Bronchial smooth muscle cell (primary cell): Measurements from ENCODE around the gene MAML1. TPM values are rescaled to one million over a fixed set of nuclear protein-coding genes. Genes with fewer than 3 reads are reported as not detected.

Experiments used
- total RNA-seq: library from RNA; depleted of rRNA; stranded (reverse); fragments of >200 nt; gene quantifications from 2 replicates; pipeline ENCODE4 v1.2.1, GENCODE V29; 2014

MAML1 gene, protein sequence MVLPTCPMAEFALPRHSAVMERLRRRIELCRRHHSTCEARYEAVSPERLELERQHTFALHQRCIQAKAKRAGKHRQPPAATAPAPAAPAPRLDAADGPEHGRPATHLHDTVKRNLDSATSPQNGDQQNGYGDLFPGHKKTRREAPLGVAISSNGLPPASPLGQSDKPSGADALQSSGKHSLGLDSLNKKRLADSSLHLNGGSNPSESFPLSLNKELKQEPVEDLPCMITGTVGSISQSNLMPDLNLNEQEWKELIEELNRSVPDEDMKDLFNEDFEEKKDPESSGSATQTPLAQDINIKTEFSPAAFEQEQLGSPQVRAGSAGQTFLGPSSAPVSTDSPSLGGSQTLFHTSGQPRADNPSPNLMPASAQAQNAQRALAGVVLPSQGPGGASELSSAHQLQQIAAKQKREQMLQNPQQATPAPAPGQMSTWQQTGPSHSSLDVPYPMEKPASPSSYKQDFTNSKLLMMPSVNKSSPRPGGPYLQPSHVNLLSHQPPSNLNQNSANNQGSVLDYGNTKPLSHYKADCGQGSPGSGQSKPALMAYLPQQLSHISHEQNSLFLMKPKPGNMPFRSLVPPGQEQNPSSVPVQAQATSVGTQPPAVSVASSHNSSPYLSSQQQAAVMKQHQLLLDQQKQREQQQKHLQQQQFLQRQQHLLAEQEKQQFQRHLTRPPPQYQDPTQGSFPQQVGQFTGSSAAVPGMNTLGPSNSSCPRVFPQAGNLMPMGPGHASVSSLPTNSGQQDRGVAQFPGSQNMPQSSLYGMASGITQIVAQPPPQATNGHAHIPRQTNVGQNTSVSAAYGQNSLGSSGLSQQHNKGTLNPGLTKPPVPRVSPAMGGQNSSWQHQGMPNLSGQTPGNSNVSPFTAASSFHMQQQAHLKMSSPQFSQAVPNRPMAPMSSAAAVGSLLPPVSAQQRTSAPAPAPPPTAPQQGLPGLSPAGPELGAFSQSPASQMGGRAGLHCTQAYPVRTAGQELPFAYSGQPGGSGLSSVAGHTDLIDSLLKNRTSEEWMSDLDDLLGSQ
- total RNA-seq, result 3.0 and 3.6 TPM in 2 replicates

GRCh38 chr5:179732412-179732917, at the start of gene MAML1:
Gene MAML1, plus strand, starts transcription at chr5:179732822. Its CDS starts 291 bp downstream, at chr5:179733113.

GRCh38 chr5:179698935-179699615, 33.5 kb upstream of the MAML1 start, which contains the start of gene CANX:
Gene CANX, plus strand, starts transcription at chr5:179698967. Its CDS starts 6,715 bp downstream, at chr5:179705682.

DNA sequence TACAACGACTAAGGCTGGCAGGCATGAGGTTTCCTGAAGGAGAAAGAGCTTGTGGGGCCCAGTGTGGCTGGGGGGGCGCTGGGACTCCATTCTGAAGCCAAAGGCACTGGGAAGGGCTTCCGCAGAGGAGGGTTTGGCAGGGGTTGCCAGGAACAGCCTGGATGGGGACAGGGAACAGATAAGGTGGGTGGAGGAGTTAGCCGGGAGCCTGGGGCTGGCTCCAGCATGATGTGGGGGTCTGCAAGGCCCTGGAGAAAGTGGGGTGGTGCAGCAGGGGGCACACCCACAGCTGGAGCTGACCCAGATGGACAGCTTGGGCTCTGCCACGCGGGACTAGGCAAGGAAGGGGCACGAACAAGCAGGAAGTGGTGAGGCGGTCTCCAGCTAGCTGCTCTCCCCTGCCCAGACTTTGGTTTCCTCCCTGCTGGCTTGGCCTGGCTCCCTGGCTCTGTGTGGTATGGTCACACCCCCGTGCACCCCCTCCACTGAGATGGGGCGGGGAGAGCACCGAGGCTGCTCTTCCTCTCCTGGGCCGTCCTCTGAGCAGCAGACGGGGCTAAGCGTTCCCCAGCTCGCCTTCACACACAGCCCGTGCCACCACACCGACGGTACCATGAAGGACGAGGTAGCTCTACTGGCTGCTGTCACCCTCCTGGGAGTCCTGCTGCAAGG, 61.0 kb downstream of the MAML1 start, which contains the start of gene LTC4S:
TSS of gene LTC4S (plus strand) at position 519 of the 672 bp plus-strand sequence. CDS start at position 614, 95 bp downstream.

DNA sequence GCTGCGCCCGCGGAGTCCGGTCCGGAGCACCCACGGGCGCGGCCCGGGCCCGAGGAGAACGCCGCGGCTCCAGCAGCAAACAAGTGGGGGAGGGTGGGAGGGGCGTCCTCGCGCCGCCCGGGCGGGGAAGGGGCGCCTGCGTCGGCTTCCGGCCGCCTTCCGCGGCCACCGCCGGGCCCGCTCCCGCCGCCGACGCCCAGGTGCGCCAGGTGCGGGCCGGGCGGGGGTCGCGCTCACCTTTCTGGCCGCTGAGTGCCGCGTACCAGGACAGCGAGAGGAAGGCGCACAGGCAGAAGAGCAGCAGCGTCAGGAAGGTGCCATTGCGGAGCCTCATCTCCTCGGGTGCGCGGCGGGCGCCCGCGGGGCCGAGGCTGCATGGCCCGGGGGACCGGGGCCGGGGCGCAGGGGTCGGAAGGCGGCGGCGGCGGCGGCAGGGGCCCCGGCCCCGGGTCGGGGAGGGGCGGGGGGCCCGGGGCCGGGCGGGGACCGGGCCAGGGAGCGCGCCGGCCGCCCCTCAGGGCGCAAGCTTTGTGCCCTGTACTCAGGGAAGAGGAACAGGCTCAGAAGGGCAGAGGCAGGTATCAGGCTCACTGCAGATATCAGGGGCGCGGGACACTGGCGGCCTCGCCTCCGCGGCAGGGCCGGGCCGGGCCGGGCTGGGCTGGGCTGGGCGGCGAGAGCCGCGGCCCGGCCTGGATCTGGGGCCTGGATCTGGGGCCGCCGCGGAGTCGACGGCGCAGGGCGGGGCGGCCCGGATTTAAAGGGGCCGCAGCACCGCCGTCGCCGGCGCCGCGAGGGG, 73.8 kb downstream of the MAML1 start, which contains the start of gene MGAT4B:
TSS of gene MGAT4B (minus strand) at position 617 of the 799 bp plus-strand sequence. CDS start at position 334, 283 bp downstream.

GRCh38 chr5:179820483-179821297, 88.1 kb downstream of the MAML1 start, which contains the start of gene SQSTM1:
Gene SQSTM1, plus strand, starts transcription at chr5:179820905. Its CDS starts 32 bp downstream, at chr5:179820937.

Other genes starting within 250 kb of the MAML1 start
- 56.7 and 63.9 TPM in 2 replicates for gene RUFY1, start 182.3 kb upstream of the MAML1 start, total RNA-seq
- 625 and 786 TPM in 2 replicates for gene HNRNPH1, start 109.2 kb upstream of the MAML1 start, total RNA-seq
- gene CBY3, start 51.8 kb upstream of the MAML1 start, total RNA-seq, result 0.16 TPM in 1 of 2 replicates, not detected in the other
- gene CANX, start 33.9 kb upstream of the MAML1 start, total RNA-seq, result 543 and 604 TPM in 2 replicates
- gene LTC4S, start 61.2 kb downstream of the MAML1 start, total RNA-seq, result 0.94 and 1.3 TPM in 2 replicates
- gene MGAT4B, start 74.0 kb downstream of the MAML1 start, total RNA-seq, result 101 and 137 TPM in 2 replicates
- gene SQSTM1, start 88.1 kb downstream of the MAML1 start, total RNA-seq, result 1,109 and 1,170 TPM in 2 replicates
- 15.3 and 28.9 TPM in 2 replicates for gene MRNIP, start 126.0 kb downstream of the MAML1 start, total RNA-seq
- 39.6 and 43.4 TPM in 2 replicates for gene TBC1D9B, start 175.1 kb downstream of the MAML1 start, total RNA-seq